Skin of body (tissue), 2 donors: ENCODE measurements around the gene PIK3CB. TPM values are rescaled to one million over a fixed set of nuclear protein-coding genes. Genes with fewer than 3 reads are reported as not detected.
"Not testable (repeated sequence)": the region's sequence is repeated elsewhere in the genome, so short reads cannot be mapped to it uniquely, and the experiment has no call there.

ENCODE experiments used
- DNase-seq: peaks from one replicate; lab custom pipeline; 2025; lab: John Stamatoyannopoulos, UW
- total RNA-seq: library from RNA; depleted of rRNA; stranded (reverse); fragments of >200 nt; gene quantifications from one replicate; pipeline ENCODE4 v1.2.3, GENCODE V29; 2014

Gene PIK3CB
- total RNA-seq, 1 donor from 2014 or later = 35.4 TPM

DNA sequence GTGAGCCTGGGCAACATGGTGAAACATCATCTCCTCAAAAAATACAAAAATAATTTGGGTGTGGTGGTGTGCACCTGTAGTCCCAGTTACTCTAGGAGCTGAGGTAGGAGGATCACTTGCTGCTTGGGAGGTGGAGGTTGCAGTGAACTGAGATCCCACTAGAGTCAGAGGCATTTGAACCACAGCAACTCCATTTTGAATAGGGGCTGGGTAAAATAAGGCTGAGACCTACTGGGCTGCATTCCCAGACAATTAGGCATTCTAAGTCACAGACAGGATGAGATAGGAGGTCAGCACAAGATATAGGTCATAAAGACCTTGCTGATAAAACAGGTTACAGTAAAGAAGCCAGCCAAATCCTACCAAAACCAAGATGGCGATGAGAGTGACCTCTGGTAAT lies 12.1 kb upstream of the PIK3CB start:
- DNase-seq = not testable (repeated sequence)

DNA sequence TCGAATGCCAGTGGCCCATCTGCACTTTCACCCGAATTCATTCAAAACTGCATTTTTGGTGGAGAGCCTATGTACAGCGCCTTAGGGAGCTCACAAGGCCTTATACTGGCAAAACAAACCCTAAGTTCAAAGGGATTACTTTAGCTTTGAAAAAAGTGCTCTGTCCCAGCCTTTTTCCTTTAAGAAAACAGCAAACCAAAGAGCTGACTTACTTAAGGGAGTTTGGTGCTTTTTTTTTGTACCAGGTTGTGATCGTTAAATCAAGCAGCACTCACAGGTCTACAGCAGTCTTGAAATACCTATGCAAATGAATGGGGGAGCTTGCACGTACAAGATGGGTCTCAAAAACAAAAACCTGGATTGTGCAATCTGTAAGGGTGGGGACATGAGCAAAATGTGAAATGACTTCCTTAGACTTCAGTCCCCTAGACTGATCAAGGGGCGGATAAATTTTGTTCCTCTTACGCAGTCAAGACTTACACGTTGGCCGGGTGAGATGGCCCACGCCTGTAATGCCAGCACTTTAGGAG lies 11.6 kb upstream of the PIK3CB start:
- DNase-seq = no peak

DNA sequence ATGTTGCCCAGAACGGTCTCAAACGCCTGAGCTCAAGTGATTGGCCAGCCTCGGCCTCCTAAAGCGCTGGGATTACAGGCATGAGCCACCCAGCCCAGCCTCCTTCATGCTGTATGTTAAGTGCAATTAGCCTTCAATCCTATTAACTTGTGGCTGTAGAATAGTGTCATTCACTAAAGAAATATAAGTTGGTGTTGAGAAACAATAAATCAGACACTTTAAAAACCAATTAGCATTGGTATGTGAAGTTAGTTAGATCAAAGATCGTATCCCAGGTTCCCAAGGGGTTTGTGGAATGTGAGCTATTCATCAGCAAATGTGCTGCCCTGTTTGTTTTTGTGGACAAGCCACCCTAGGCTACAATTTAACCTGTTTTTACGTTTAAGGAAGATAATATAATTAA lies 11.0 kb upstream of the PIK3CB start:
- no peak for DNase-seq

GRCh38 chr3:138845181-138845601 lies 10.5 kb upstream of the PIK3CB start:
- no peak for DNase-seq

- DNase-seq = no peak
Measured at GRCh38 chr3:138842483-138843188, 7.9 kb upstream of the PIK3CB start.

DNA sequence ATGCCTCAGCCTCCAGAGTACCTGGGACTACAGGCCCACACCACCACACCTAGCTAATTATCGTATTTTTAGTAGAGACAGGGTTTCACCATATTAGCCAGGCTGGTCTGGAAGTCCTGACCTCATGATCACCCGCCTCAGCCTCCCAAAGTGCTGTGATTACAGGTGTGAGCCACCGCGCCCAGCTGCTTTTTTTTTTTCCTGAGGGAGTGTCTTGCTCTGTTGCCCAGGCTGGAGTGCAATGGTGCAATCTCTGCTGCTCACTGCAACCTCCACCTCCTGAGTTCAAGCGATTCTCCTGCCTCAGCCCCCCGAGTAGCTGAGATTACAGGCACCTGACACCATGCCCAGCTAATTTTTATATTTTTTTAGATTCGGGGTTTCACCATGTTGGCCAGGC lies 3.7 kb upstream of the PIK3CB start:
- DNase-seq = not testable (repeated sequence)

GRCh38 chr3:138835846-138836245 lies 1.1 kb upstream of the PIK3CB start:
- not testable (repeated sequence) for DNase-seq

GRCh38 chr3:138835397-138835757 lies 649 bp upstream of the PIK3CB start:
- DNase-seq = no peak

GRCh38 chr3:138833899-138834595 lies 681 bp downstream of the PIK3CB start:
- DNase-seq = peak; percentile 49

GRCh38 chr3:138832473-138833057 lies 2.2 kb downstream of the PIK3CB start:
- not testable (repeated sequence) for DNase-seq

- no peak for DNase-seq
Measured at GRCh38 chr3:138829886-138830510, 4.7 kb downstream of the PIK3CB start.

DNA sequence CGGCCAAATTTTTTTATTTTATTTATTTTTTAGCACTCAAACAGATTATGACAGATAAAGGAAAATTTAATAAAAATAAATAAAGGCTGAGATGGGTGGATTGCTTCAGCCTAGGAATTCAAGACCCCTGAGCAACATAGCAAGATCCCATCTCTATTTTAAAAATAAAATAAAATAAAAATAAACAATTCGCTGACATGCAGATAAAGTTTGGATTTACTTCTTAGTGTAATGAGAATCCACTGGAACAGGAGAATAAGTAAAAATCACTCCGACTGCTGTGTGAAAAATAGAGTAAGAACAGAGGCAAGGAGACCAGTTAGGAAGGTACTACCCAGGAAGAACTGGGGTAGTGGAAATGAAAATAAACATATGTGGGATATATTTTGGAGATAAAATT lies 5.6 kb downstream of the PIK3CB start:
- no peak for DNase-seq

DNA sequence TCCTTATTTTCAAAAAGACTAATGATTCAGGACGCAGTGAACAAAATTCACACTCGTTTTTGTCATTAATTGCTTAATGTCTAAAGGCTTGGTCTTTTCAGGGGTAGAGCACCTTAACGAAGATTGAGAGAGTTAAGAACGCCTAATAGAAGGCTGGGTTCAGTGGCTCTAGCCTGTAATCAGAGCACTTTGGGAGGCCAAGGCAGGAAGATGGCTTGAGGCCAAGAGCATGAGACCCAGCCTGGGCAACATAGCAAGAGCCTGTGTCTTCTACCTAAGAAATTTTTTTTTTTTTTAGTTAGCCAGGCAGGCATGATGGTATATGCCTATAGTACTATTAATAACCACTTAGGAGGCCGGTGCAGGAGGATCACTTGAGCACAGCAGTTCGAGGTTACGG lies 7.5 kb downstream of the PIK3CB start:
- DNase-seq = no peak

DNA sequence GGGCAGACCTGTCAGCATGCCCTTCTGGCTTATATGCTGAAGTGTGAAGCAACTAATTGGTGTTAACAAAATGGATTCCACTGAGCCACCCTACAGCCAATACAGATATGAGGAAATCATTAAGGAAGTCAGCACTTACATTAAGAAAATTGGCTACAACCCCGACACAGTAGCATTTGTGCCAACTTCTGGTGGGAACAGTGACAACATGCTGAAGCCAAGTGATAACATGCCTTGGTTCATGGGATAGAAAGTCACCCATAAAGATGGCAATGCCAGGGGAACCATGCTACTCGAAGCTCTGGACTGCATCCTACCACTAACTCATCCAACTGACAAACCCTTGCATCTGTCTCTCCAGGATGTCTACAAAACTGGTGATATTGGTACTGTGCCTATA lies 9.4 kb downstream of the PIK3CB start:
- no peak for DNase-seq

DNA sequence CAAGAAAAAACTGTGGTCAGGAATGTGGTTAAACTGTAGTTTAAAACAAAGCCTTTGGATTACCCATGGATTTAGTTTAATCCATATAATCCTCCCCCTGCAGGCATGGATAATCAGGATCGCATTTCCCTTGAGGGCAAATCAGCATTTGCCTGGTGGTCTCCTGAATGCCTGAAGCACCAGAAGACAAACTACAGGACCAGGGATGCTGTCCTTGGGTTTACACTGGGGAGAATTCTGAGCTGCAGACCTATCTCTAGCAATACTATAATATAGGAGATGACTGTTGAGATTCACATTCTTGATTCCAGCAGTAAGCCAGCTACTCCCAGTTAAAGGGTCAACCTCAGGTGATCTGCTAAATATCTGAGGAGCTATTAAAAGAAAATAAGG lies 10.6 kb downstream of the PIK3CB start:
- DNase-seq = no peak

DNA sequence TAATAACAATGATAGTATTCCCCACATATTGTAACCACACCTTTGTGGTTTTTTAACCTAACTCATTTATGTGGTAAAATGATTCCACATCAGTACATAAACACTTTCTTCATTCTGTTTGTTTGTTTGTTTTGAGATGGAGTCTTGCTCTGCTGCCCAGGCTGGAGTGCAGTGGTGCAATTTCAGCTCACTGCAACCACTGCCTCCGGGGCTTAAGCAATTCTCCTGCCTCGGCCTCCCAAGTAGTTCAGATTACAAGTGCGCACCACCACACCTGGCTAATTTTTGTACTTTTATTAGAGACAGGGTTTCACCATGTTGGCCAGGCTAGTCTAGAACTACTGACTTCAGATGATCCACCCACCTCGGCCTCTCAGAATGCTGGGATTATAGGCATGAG lies 14.3 kb downstream of the PIK3CB start:
- not testable (repeated sequence) for DNase-seq

GRCh38 chr3:138818185-138818860 lies 16.4 kb downstream of the PIK3CB start:
- DNase-seq = no peak

GRCh38 chr3:138817695-138818094 lies 17.0 kb downstream of the PIK3CB start:
- no peak for DNase-seq

- DNase-seq = no peak
Measured at GRCh38 chr3:138812806-138813205, 21.9 kb downstream of the PIK3CB start.

- DNase-seq = no peak
Measured at GRCh38 chr3:138809500-138810256, 25.1 kb downstream of the PIK3CB start.
